ENCODE results near the gene GNAS. TPM values are rescaled to one million over a fixed set of nuclear protein-coding genes. Genes with fewer than 3 reads are reported as not detected.

Gene GNAS
- total RNA-seq, 1 donor from 2014 or later: 481 TPM

DNA sequence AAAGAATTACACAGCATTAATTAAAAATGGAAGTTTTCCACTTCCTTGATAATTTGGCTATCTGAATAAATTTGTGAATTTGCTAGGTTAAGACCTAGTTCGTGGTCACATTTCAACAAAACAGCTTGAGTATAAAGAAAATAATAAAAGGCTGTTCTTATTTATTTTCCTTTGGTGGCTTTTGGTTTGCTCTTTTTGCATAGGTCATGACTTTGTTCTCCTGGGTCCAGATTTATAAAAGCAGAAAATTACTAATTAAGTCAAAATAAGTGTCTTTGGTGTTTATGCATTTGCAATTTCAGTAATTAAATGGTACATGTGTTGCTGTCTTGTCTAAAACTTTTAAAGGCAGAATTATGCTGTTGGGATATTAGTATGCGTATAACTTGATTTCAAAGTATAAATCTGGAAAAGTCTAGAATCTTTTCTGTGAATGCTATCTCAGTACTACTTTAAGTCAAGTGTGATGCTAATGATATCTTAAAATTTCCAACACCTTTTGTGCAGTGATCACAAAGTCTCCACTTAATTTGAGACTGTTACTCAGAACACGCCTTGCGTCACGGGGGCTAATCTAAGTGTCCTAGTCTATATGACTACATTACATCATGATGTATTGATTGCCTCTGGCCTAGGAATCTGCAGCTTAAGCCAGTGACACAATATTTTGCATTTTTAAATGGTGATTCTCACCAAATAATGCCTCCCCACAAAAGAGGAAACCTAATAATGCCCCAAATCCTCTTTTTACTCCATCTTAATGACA is 41.0 kb downstream of the GNAS start:
- FAIRE-seq (no peak), DNase-seq (ENCODE audit: low spot score in 2 of 2) (no peak)

DNA sequence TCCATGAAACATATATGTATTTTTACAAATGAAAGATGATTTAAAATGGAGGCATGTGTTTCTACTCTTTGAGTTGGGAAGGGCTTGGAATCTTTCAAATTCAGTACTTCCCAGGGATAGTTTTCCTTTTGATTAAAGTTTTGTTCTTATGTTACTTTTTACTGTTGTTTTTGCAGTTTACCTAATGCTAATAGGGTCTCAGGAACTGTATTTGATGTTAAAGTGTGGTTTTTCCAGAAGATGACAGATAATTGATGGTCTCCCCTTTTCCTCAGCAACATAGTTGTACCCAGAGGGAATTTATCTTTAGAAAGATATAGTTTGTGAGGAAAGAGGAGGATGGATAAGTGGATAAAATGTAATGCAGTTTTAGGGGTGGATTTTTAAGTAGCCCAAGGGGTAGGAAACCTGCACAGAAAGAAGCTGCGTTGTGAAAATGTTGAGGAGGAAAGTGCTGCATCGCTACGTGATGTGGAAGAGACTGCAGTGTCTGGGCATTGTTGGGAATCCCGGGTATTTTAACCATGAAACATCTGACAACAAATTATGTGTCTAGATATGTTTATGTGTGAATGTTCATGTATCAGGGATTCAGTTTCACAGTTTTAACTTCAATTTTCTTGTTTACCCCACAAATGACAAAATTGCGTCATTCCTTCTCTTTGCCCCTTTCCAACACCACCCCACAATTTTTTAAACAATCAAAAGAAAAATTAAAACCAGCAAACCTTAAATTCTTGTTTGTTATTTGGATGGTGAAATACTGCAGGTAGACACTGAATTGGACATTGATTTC is 42.3 kb downstream of the GNAS start:
- no peak for FAIRE-seq

DNA sequence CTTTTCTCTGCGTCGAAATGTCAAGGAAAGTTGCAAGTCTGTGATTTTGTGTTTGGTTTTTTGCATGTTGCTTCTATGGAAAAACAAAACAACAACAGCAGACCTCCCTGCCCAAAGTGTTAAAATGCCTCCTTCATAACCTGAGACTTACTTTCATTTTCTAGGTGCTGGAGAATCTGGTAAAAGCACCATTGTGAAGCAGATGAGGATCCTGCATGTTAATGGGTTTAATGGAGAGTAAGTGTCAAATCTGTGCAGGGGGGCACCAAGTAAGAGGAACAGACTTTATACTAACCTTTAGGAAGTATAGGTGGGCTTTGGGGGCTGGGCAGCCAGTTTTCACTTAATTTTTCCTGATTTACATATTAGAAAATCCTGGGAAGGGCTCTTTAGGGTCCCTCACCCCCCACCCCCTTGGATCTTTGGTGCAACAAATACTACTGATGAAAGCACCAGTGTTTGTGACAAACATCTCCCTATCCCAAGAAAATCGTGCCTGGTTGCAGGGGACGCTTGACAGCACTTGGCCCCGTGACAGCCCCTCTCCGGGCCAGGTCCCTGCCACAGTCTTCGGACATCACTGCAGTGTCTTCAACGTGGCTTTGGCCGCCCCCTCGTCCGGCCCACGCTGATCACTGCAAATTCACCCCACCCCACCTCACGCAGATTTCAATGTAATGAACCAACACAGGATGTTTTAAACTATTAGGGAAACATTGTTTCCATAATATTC is 43.1 kb downstream of the GNAS start:
- FAIRE-seq: no peak

More for the DNA sequence above, 42.3 kb downstream of the GNAS start:
- no peak for DNase-seq (ENCODE audit: low spot score in 2 of 2)

DNA sequence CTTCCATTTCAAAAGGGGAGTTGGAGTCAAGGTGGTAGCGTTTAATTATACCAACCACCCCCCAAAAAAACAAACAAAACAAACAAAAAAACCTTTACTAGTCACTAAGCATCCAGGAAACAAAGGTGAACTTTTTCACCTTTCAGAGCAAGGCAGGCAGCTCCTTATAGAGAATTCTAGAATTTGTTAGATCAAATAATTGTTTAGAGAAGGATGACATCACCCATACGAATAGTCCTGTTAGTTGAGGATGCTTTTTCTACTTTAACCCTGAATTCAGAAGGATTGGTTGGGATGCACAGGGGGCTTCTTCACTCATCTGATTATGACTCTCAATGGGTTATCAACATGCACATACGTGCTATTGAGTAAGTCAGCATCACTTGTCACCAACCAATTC is 44.3 kb downstream of the GNAS start:
- DNase-seq (ENCODE audit: low spot score in 2 of 2): no peak
- no peak for FAIRE-seq

More for the DNA sequence above, 43.1 kb downstream of the GNAS start:
- DNase-seq (ENCODE audit: low spot score in 2 of 2): no peak

DNA sequence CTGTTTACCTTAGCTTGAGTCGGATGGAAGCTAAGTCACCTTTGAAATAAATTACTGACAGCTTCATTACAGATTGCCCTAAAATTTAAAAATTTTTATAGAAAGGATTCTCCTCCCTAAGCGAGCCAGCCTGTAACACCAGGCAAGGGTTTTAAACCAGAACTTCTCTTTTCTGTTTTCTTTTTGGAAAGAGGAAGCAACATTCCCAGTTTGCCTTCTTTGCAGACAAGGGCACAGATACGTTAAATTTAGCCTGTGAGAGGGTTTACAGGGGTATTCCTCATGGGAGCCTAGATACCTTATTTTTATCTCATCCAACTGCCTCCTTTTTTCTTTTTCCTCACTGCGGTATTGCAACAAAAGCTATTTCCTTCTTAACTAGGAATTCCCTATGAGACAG is 45.0 kb downstream of the GNAS start:
- FAIRE-seq (no peak), DNase-seq (ENCODE audit: low spot score in 2 of 2) (no peak)

DNA sequence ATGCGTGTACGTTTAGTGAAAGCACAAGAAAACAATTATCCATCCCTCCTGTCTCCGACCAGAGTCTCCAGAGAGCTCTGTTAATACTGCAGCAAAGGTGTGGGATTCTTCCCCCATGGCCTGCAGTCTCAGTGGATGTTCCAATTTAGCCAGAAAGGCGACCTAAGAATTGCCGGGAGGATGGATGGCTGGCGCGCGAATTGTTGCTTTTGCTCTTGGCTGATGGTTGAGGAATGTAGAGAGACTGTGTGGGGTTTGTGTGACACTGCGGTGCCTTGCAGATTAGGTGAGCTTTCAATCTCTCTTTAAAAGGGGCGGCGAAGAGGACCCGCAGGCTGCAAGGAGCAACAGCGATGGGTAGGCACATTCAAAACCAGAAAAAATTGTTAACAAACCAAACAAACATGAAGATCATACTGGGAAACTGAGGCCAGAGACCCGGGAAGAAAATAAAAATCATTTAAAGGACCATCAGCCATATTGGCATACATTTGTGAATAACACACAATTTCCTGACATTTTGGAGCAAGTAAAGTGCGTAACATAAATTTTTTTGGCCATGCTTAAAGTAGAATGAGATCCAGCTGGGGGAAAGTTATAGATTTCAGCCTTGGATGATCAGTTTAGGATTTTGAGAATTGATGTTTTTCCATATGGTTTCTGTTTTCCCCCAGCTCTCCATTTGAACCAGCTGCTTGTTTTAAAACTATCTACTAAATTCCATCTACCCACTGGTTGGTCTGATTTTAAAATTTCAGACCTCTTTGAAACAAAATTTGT is 46.3 kb downstream of the GNAS start:
- DNase-seq (ENCODE audit: low spot score in 2 of 2) (no peak), FAIRE-seq (no peak)

DNA sequence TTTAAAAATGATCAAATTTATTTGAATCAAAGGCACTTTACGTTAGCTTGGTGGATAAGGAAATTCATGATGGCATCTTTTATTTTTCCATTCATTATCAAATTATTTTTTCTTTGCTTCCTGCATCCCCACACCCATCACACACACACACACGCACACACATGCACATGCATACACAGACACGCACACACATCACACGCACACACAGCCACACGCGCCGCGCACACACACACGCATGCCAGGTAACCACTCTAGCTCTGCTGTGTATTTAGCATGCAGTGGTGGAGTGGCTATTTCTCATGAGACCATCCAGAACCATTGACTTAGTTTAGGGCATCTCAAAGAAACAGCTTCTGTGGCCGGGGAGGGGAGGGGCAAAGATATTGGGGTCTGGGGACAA is 47.0 kb downstream of the GNAS start:
- DNase-seq (ENCODE audit: low spot score in 2 of 2) (no peak), FAIRE-seq (no peak)

DNA sequence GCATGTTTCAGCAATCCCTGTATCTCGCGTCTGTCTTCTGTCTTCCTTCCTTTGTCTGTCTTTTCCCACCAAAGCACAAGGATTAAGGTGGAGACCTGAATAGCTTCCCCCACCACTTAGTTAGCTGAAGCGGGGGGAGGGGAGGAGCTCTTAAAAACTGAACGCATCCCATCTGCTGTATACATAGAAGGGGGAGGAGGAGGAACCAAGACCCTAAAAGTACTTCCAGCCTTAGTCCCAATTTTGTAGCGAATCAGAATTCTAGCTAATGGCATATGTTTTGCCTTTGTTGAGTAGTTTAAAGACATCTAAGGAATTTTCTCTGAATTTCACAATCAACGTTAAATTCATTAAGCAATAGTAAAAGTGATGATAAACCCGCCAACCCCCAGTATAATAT is 47.9 kb downstream of the GNAS start:
- FAIRE-seq (no peak), DNase-seq (ENCODE audit: low spot score in 2 of 2) (no peak)

DNA sequence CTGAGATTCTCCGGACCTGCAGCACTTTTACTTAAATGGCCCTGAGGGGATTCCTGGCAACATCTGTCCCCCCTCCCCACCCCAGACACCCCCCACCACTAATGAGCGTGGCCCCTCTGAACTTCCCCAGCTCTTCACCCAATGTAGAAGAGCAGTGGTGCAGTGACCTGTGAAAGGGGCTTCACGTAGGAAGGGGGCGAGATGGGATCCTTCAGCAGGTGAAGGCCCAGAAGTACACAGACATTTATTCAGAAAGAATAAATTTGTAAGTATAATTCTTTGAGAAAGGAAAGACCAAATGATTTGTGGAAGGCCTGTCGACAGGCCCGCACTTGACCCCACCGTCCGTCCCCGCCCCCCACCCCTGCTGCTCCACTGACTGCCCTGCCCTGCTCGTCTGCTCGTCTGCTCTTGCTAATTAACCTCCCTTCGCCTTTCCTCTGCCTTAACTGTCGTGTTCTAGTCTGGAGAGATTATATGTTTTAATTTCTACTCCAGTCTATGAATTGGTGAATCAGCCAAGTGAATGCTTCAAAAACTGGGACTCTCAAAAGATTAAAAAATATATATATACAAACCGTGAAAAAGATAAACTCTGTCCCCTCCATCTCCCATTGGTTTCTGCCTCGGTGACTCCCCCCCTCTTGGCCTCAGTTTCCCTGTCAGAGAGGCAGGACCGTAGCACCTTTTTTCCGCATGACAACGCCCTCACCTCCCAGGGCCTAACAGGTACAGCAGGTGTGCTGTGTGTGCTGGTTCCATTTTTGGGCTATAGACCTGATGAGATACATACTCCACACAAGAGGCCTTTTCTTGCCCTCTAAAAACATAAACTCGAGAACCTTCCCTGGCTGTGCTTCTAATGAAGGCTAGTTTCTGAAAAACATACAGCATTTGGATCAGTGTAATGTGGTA is 49.2 kb downstream of the GNAS start:
- DNase-seq (ENCODE audit: low spot score in 2 of 2): no peak
- no peak for FAIRE-seq

DNA sequence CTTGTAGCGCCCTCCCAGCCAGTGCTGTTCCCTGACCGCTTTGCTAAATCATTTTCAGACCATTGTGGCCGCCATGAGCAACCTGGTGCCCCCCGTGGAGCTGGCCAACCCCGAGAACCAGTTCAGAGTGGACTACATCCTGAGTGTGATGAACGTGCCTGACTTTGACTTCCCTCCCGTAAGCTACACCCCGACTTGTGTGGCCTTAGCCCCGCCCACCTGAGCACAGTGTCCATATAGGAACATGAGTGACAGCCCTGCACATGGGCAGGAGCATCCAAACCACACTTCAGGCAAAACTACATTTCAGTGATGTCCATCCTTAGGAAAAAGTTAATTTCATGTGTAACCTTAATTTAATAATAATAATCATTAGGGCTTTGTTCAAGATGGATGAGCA is 51.1 kb downstream of the GNAS start:
- FAIRE-seq: no peak
- DNase-seq (ENCODE audit: low spot score in 2 of 2): no peak

DNA sequence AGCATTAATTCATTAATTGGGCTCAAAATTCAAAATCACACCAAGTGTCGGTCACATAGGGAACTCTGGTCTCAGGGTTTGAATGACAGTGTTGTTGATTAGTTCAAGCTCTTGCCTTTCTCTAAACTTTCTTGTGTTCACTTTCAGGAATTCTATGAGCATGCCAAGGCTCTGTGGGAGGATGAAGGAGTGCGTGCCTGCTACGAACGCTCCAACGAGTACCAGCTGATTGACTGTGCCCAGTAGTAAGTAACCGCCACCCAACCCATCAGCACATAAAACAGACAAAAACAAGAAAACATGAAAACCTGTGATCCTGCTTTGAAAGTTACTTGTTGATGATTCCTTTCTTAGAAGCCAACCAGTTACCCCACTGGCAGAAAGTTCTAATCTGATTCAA is 52.7 kb downstream of the GNAS start:
- DNase-seq (ENCODE audit: low spot score in 2 of 2) (no peak), FAIRE-seq (no peak)

DNA sequence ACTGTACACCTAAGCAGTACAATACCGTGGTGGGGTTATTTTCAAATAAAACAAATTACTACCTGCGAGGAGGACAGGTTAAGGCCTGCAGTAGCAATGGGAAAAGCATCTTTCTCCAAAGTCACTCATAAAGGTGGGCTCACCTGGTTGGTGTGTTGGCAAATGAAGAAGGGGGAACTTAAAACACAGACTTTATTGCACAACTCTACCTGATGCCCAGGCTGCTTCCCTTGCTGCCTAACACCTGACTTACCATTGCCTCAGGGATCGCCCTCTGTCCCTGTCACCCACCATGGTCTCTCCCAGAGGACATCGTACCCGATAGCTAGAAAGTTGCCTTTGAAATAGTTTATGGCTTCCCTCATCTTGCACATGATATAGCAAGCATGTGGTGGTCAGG is 53.6 kb downstream of the GNAS start:
- no peak for DNase-seq (ENCODE audit: low spot score in 2 of 2)
- no peak for FAIRE-seq

DNA sequence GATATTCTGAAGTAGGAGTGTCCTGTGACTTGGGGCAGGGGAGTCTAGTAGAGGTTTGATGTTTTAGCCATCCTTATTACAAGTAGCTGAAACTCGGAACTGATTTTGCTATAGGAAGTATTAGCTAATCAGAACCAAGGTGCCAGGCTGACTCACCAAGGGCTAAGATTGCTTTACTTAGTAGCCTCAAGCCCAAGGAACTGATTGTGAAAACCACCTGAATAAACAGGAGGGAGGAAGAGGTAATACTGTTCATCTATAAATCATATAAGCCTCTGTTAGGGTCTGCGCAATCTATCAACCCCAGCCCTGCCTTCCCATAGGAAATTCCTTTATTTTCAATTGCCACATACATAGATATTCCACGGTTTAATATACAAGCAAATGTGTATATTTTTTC is 54.4 kb downstream of the GNAS start:
- FAIRE-seq: no peak
- DNase-seq (ENCODE audit: low spot score in 2 of 2): no peak

DNA sequence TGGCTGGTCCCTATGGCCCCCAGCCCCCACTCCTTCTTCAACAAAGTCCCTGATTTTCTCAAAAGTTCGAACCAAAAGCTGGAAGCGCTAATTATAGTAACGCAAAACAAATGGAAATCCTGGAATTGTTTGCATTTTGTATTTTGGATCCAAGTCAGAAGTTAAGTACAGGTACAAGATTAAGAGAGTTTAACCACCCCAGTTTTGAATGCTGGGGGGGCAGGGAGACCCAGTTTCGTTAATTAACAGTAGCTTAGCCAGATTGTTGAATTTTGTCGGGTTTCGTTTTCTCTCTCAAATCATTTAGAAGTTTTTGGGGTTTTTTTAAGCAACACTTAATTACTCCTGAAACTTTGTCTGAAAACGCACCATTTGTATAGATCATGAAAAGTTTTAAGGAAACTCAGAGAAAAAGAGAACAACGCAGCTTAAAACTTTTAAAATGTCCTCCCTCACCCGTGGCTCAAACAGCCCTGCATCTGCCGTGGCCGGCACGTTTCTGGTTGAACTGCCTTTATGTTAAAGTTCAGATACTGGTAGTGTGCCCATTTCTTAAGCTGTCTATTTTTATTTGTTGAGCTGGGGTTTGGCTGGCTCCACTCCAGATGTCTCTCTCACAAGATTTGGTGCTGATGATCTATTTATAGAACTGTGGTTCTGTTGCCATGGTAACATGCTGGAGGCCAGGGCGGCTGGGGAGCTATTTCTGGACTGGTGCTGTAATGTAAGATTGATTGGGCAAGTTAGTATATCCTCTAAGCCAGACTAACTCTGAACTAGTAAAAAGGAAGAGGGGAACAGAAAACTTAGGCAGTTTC is 55.0 kb downstream of the GNAS start:
- DNase-seq (ENCODE audit: low spot score in 2 of 2) (peak; percentile 55 to 70), FAIRE-seq (no peak)

DNA sequence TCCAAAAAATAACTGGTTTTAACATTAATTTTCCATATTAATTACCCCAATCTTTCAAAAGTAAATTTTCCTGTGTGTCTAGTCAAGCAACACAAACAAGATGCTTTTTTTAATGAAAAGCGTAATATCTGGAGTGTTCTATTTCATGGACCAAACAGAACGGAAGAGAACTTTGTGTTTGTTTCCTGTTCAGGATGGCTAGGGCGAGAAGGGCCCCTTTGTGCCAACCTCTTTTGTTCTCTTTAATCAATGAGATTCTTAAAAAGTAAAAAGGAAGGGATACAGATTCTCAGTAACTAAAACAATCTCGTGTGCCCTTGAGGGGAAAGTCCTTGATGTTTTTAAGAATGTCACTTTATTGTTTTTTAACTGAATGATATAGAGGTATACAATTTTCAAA is 55.7 kb downstream of the GNAS start:
- no peak for FAIRE-seq
- no peak for DNase-seq (ENCODE audit: low spot score in 2 of 2)

DNA sequence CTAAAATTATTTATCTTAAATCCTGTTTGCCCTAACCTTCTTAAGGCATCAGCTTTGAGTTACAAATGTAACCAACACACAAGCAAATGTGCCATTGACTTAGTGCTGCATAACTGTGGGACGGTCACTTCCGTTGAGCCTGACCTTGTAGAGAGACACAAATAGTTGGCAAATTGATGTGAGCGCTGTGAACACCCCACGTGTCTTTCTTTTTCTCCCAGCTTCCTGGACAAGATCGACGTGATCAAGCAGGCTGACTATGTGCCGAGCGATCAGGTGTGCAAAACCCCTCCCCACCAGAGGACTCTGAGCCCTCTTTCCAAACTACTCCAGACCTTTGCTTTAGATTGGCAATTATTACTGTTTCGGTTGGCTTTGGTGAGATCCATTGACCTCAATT is 56.4 kb downstream of the GNAS start:
- DNase-seq (ENCODE audit: low spot score in 2 of 2): no peak
- FAIRE-seq: no peak

DNA sequence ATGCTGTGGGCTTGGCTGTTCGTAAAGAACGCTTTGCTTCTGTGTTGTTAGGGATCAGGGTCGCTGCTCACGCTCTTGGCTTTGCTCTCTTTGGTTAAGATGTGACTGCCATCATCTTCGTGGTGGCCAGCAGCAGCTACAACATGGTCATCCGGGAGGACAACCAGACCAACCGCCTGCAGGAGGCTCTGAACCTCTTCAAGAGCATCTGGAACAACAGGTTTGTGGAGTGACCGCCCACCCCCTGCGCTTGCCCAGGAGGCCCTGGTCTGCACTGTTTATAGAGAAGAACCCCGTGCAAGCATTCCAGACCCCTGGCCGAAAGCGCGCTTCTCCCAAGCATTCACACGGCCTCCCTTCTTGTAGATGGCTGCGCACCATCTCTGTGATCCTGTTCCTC is 57.1 kb downstream of the GNAS start:
- FAIRE-seq: no peak
- DNase-seq (ENCODE audit: low spot score in 2 of 2): no peak

DNA sequence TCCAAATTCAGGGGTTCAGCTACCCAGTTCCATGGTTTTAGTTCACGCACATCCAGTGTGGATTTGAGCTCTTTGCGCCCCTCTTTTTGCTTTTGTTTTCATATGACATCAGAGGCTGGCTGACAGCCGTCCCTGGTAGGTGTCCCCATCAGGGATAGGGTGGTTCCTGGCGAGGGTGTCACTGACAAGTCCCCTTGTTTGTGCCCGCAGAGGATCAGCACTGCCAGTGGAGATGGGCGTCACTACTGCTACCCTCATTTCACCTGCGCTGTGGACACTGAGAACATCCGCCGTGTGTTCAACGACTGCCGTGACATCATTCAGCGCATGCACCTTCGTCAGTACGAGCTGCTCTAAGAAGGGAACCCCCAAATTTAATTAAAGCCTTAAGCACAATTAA is 58.0 kb downstream of the GNAS start:
- FAIRE-seq (no peak), DNase-seq (ENCODE audit: low spot score in 2 of 2) (no peak)

DNA sequence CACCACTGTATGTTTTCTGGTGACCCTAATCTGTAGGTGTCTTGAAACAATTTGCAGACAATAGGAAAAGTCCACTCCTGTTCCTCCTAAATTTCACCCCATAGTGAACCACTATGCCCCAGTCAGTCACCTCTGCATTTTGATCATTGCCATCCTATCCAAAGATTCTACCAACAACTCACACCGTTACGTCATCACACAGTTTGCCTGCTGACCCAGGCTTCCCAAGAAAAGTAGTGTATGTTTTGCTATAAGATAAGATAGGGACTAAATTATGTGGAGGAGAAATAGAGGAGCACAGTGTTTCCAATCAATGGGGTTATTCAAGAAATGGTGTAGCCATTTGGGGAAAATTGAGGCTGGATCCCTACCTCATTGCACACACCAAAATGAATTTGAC is 58.8 kb downstream of the GNAS start:
- DNase-seq (ENCODE audit: low spot score in 2 of 2): no peak
- no peak for FAIRE-seq

Data from frontal cortex (tissue), 4 donors.